Placental epithelial cell (primary cell): Measurements from ENCODE around the gene RAE1. TPM values are rescaled to one million over a fixed set of nuclear protein-coding genes. Genes with fewer than 3 reads are reported as not detected.

Source experiments
- small RNA-seq: library from RNA; depleted of rRNA; stranded (forward); fragments of <200 nt; gene quantifications from one replicate; pipeline ENCODE3, GENCODE V24; 2012
- total RNA-seq: library from RNA; depleted of rRNA; stranded (reverse); fragments of >200 nt; gene quantifications from 2 replicates; pipeline ENCODE4 v1.2.3, GENCODE V29; 2012

Gene RAE1
- total RNA-seq = 25.1 and 29.2 TPM in 2 replicates

GRCh38 chr20:57351042-57351783, at the start of gene RAE1:
Gene RAE1 (plus strand): TSS chr20:57351255. CDS start chr20:57354039, 2,784 bp downstream.

GRCh38 chr20:57329608-57330221, 21.3 kb upstream of the RAE1 start, which contains the start of gene SPO11:
Gene SPO11 (plus strand): TSS chr20:57329803. CDS start chr20:57329868, 65 bp downstream.

GRCh38 chr20:57390604-57391438, 39.8 kb downstream of the RAE1 start, which contains the start of gene RBM38:
Gene RBM38 (plus strand): TSS chr20:57391396. CDS start chr20:57391582, 186 bp downstream.

Small RNA genes lying within 50 kb of the gene (small RNA-seq; reads per million reads assigned to genes)
- gene MIR4325 (not detected), gene RF00019 (not detected), gene RPL39P39 (not detected)

Other genes with a start within 250 kb of the RAE1 start
- 0.11 TPM in 1 of 2 replicates, not detected in the other for gene BMP7, start 84.6 kb upstream of the RAE1 start, total RNA-seq
- not detected in 2 replicates for gene SPO11, start 21.5 kb upstream of the RAE1 start, total RNA-seq
- gene RBM38, start 40.1 kb downstream of the RAE1 start, total RNA-seq = 3.5 and 6.4 TPM in 2 replicates
- under 0.01 TPM in 1 of 2 replicates, not detected in the other for gene CTCFL, start 173.9 kb downstream of the RAE1 start, total RNA-seq
- gene PCK1, start 209.9 kb downstream of the RAE1 start, total RNA-seq = not detected in 2 replicates